Neural cell (in vitro differentiated cells): Measurements from ENCODE around the gene PHF12. TPM values are rescaled to one million over a fixed set of nuclear protein-coding genes. Genes with fewer than 3 reads are reported as not detected.

Experiments used
- H2AFZ ChIP-seq: fragments of 200-600, 300-800 bp; sonication (generic), shearing (Covaris generic); 2 replicates; pipeline ENCODE4 v1.6.0; 2014; ENCODE audit warnings: low read depth, mild to moderate bottlenecking, antibody characterized with exemption, low read length, moderate library complexity
- H3F3A ChIP-seq: fragments of 200-600 bp; shearing (Covaris generic); 2 replicates; pipeline ENCODE4 v1.6.1; 2016; ENCODE audit warnings: mild to moderate bottlenecking, moderate library complexity, mixed read lengths, antibody characterized with exemption, low read length; ENCODE audit not compliant: insufficient read depth, poor library complexity, severe bottlenecking
- H3K27ac ChIP-seq: fragments of 200-600, 300-800 bp; sonication (generic), shearing (Covaris generic); 2 replicates; pipeline ENCODE4 v1.5.1; 2014; ENCODE audit warnings: mild to moderate bottlenecking, low read length, moderate library complexity
- H3K27me3 ChIP-seq: fragments of 300-800, 200-600 bp; sonication (generic), shearing (Covaris generic); 2 replicates; pipeline ENCODE4 v1.6.0; 2014; ENCODE audit warnings: mild to moderate bottlenecking, low read depth, low read length, moderate library complexity; ENCODE audit not compliant: insufficient read depth
- H3K36me3 ChIP-seq: fragments of 300-800, 200-600 bp; sonication (generic), shearing (Covaris generic); 2 replicates; pipeline ENCODE4 v1.5.1; 2014; ENCODE audit warnings: mild to moderate bottlenecking, antibody characterized with exemption, low read length, moderate library complexity; ENCODE audit not compliant: insufficient read depth
- H3K4me2 ChIP-seq: fragments of 300-800, 200-600 bp; sonication (generic), shearing (Covaris generic); 2 replicates; pipeline ENCODE4 v1.6.0; 2014; ENCODE audit warnings: mild to moderate bottlenecking, low read length
- H3K4me3 ChIP-seq: fragments of 300-800, 200-600 bp; sonication (generic), shearing (Covaris generic); 2 replicates; pipeline ENCODE4 v1.5.1; 2014; ENCODE audit warnings: mild to moderate bottlenecking, low read length, moderate library complexity
- H3K79me2 ChIP-seq: fragments of 200-600 bp; shearing (Covaris generic); replicated peaks from 2 replicates; pipeline ENCODE4 v1.6.0; 2014; ENCODE audit warnings: mild to moderate bottlenecking, low read length, moderate library complexity; ENCODE audit not compliant: insufficient read depth
- H3K9ac ChIP-seq: fragments of 300-800, 200-600 bp; sonication (generic), shearing (Covaris generic); 2 replicates; pipeline ENCODE4 v1.6.1; 2016; ENCODE audit warnings: mild to moderate bottlenecking, low read length, mixed read lengths
- H3K9me2 ChIP-seq: fragments of 200-600 bp; shearing (Covaris generic); 2 replicates; pipeline ENCODE4 v1.6.1; 2016; ENCODE audit warnings: mild to moderate bottlenecking, low read length, mixed read lengths; ENCODE audit not compliant: insufficient read depth
- H3K9me3 ChIP-seq: fragments of 200-600, 300-800 bp; sonication (generic), shearing (Covaris generic); 2 replicates; pipeline ENCODE4 v1.6.1; 2016; ENCODE audit warnings: mild to moderate bottlenecking, mixed run types, low read length, moderate library complexity, mixed read lengths
- H4K20me1 ChIP-seq: fragments of 200-600 bp; shearing (Covaris generic); 2 replicates; pipeline ENCODE4 v1.6.1; 2016; ENCODE audit warnings: mild to moderate bottlenecking, mixed run types; ENCODE audit not compliant: insufficient read depth
- CTCF ChIP-seq: fragments of 450-650 bp; IDR thresholded peaks from 2 replicates; pipeline ENCODE4 v1.5.1; 2014; ENCODE audit warnings: antibody characterized with exemption, mild to moderate bottlenecking, moderate library complexity; ENCODE audit not compliant: poor library complexity, severe bottlenecking
- EP300 ChIP-seq: fragments of 450-650 bp; conservative IDR thresholded peaks from 2 replicates; pipeline ENCODE4 v1.6.1; 2014; ENCODE audit warnings: antibody characterized with exemption, mild to moderate bottlenecking, moderate library complexity; ENCODE audit not compliant: poor library complexity, severe bottlenecking
- EZH2 ChIP-seq: fragments of 200-600, 300-800 bp; shearing (Covaris generic), sonication (generic); IDR thresholded peaks from 2 replicates; pipeline ENCODE4 v1.6.1; 2014; ENCODE audit warnings: antibody characterized with exemption, low read length, borderline replicate concordance, mild to moderate bottlenecking; ENCODE audit not compliant: insufficient read depth, poor library complexity, severe bottlenecking
- MXI1 ChIP-seq: fragments of 450-650 bp; conservative IDR thresholded peaks from 2 replicates; pipeline ENCODE4 v1.6.1; 2014; ENCODE audit warnings: antibody characterized with exemption, mild to moderate bottlenecking; ENCODE audit not compliant: poor library complexity, severe bottlenecking
- POLR2AphosphoS5 ChIP-seq: IDR thresholded peaks from 2 replicates; pipeline ENCODE4 v1.6.1; 2012
- RAD21 ChIP-seq: fragments of 450-650 bp; conservative IDR thresholded peaks from 2 replicates; pipeline ENCODE4 v1.6.1; 2014; ENCODE audit warnings: antibody characterized with exemption, mild to moderate bottlenecking, moderate library complexity
- REST ChIP-seq: IDR thresholded peaks from 2 replicates; pipeline ENCODE4 v1.6.1; 2012; ENCODE audit warnings: borderline replicate concordance
- SMC3 ChIP-seq: fragments of 450-650 bp; conservative IDR thresholded peaks from 2 replicates; pipeline ENCODE4 v1.6.1; 2014; ENCODE audit warnings: antibody characterized with exemption, mild to moderate bottlenecking, moderate library complexity; ENCODE audit not compliant: poor library complexity
- TAF1 ChIP-seq: IDR thresholded peaks from 2 replicates; pipeline ENCODE4 v1.6.1; 2012; ENCODE audit warnings: low read depth
- polyA plus RNA-seq: library from polyadenylated mRNA; depleted of rRNA; stranded (reverse); fragments of >200 nt; gene quantifications from 2 replicates; pipeline ENCODE4 v1.2.3, GENCODE V29; 2014

The PHF12 gene
- polyA plus RNA-seq, 1 donor from 2014 or later, result 10.4 TPM

GRCh38 chr17:28996554-28997096 is 45.3 kb upstream of the PHF12 start:
- TF ChIP-seq EP300, result no peak
- TF ChIP-seq REST, result no peak
- no peak for TF ChIP-seq SMC3
- TF ChIP-seq MXI1, result no peak
- no peak for TF ChIP-seq EZH2
- no peak for TF ChIP-seq TAF1
- no peak for TF ChIP-seq RAD21
- TF ChIP-seq POLR2AphosphoS5, result no peak
- no peak for TF ChIP-seq CTCF
- Histone ChIP-seq H3K36me3 (no peaks in the 10 kb centered on the region), H3F3A (no peaks in the 10 kb centered on the region), H3K9me2 (no peaks in the 10 kb centered on the region), H3K4me2 (no peak overlapping the region), H4K20me1 (no peaks in the 10 kb centered on the region), H2AFZ (no peak overlapping the region), H3K27ac (no peak overlapping the region), H3K9ac (no peak overlapping the region), H3K9me3 (no peaks in the 10 kb centered on the region), H3K79me2 (no peaks in the 10 kb centered on the region), H3K27me3 (no peaks in the 10 kb centered on the region), H3K4me3 (no peak overlapping the region)

- Histone ChIP-seq H3K79me2 (no peaks in the 10 kb centered on the region), H3F3A (no peaks in the 10 kb centered on the region), H3K9ac (no peak overlapping the region), H2AFZ (no peak overlapping the region), H3K36me3 (no peaks in the 10 kb centered on the region), H3K27ac (no peak overlapping the region), H4K20me1 (no peaks in the 10 kb centered on the region), H3K9me3 (no peaks in the 10 kb centered on the region), H3K4me2 (no peak overlapping the region), H3K9me2 (no peaks in the 10 kb centered on the region), H3K4me3 (no peak overlapping the region), H3K27me3 (no peaks in the 10 kb centered on the region)
- TF ChIP-seq REST (no peak), TAF1 (no peak), CTCF (no peak), RAD21 (no peak), EP300 (no peak), SMC3 (no peak), POLR2AphosphoS5 (no peak)
Measured at GRCh38 chr17:28993645-28994426, 42.5 kb upstream of the PHF12 start.
